Uterus (tissue), 4 donors: Measurements from ENCODE around the gene AKIRIN2. TPM values are rescaled to one million over a fixed set of nuclear protein-coding genes. Genes with fewer than 3 reads are reported as not detected.

ENCODE experiments used
- DNase-seq, 2 donors: peaks; one replicate each; pipeline ENCODE4 v3.0.0-alpha.2; 2019 to 2020
- H3K27ac ChIP-seq, 2 donors: fragments of 200-600 bp; sonication (generic); 1 replicate in 1 of 2; 2 replicates in 1 of 2; pipeline ENCODE4 v1.5.1; 2016 to 2018
- H3K27me3 ChIP-seq, 2 donors: fragments of 200-600 bp; sonication (generic); one replicate each; pipeline ENCODE4 v1.5.1; 2018 to 2019; ENCODE audit warnings: control low read depth in 1 of 2
- H3K36me3 ChIP-seq, 2 donors: fragments of 200-600 bp; sonication (generic); one replicate each; pipeline ENCODE4 v1.5.1; 2019; ENCODE audit warnings: control low read depth in 1 of 2
- H3K4me1 ChIP-seq, 2 donors: fragments of 200-600 bp; sonication (generic); one replicate each; pipeline ENCODE4 v1.5.1; 2018 to 2019; ENCODE audit warnings: control low read depth in 1 of 2
- H3K4me3 ChIP-seq, 2 donors: fragments of 200-600 bp; sonication (generic); 1 replicate in 1 of 2; 2 replicates in 1 of 2; pipeline ENCODE4 v1.5.1; 2018 to 2019; ENCODE audit warnings: mild to moderate bottlenecking in 1 of 2
- H3K9me3 ChIP-seq, 2 donors: fragments of 200-600 bp; sonication (generic); one replicate each; pipeline ENCODE4 v1.5.1; 2019; ENCODE audit warnings: control low read depth in 1 of 2
- POLR2A ChIP-seq, 2 donors: fragments of 450-650 bp; IDR thresholded peaks; one replicate each; pipeline ENCODE4 v1.6.1; 2016; ENCODE audit warnings: antibody characterized with exemption in 2 of 2, mild to moderate bottlenecking in 1 of 2, moderate library complexity in 1 of 2
- intact Hi-C: fragments of 100-400 bp; cut with DNase I; formaldehyde crosslinking; loops from one replicate; pipeline ENCODE4 v1.15.1; 2023; ENCODE audit warnings: low total_unique reads
- total RNA-seq, 4 donors: library from RNA; depleted of rRNA in 3 of 4; stranded (reverse); fragments of >200 nt in 3 of 4; gene quantifications; one replicate each; pipeline versions ENCODE4 v1.1.0 to v1.2.4, GENCODE V29; 2014 to 2023
- TF ChIP-seq, protein P1 (sequence below), 4 experiments: fragments of 200-600 bp in 2 of 4; fragments of 450-650 bp in 2 of 4; sonication (generic) in 2 of 4; IDR thresholded peaks; one replicate each; pipeline ENCODE4 v1.5.1; 2016 to 2019; ENCODE audit warnings: antibody characterized with exemption in 4 of 4, mild to moderate bottlenecking in 2 of 4, moderate library complexity in 1 of 4
- donor health status: DM: yes; HTN: yes; CAD: no.

Gene AKIRIN2
- total RNA-seq, 4 donors from 2014 or later, result 6.9 to 41.5 (median 24.8) TPM

DNA sequence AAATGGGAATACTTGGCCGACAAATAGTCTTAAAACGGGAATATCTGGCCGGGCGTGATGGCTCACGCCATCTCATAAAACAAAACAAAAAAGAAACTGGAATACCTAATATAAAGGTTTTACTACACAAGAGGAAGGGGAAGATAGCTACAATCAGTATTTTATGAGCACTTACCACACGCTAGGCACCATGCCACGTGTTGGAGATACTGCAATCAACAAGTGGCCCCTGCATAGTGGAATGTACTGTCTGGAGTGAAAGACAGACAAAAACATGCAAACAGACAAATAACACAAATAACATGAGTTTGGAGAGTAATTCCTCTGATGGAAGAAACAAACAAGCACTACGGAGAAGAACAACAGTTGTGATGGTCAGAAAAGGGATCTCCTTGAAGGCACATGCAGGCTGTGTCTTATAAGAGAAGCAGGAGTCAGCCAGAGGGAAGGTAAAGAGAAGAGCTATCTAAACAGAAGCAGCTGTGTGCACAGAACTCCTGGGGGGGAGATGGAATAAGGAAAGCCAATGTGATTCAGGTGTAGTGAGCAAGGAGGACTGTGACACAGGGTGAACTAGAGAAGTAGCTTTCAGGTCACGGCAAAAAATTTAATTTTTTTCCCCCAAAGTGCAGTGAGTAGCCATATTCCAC is 39.1 kb upstream of the AKIRIN2 start:
- Histone ChIP-seq H3K4me3 (no peak overlapping the region), H3K4me1 (no peaks in the 10 kb centered on the region), H3K27me3 (no peaks in the 10 kb centered on the region), H3K27ac (no peak overlapping the region), H3K9me3 (no peaks in the 10 kb centered on the region), H3K36me3 (no peaks in the 10 kb centered on the region)
- TF ChIP-seq, protein P1, sequence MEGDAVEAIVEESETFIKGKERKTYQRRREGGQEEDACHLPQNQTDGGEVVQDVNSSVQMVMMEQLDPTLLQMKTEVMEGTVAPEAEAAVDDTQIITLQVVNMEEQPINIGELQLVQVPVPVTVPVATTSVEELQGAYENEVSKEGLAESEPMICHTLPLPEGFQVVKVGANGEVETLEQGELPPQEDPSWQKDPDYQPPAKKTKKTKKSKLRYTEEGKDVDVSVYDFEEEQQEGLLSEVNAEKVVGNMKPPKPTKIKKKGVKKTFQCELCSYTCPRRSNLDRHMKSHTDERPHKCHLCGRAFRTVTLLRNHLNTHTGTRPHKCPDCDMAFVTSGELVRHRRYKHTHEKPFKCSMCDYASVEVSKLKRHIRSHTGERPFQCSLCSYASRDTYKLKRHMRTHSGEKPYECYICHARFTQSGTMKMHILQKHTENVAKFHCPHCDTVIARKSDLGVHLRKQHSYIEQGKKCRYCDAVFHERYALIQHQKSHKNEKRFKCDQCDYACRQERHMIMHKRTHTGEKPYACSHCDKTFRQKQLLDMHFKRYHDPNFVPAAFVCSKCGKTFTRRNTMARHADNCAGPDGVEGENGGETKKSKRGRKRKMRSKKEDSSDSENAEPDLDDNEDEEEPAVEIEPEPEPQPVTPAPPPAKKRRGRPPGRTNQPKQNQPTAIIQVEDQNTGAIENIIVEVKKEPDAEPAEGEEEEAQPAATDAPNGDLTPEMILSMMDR (IDR thresholded peaks at IDR 0.05), result no peak
- TF ChIP-seq POLR2A (IDR thresholded peaks at IDR 0.05), result no peak
- no peak for DNase-seq
- intact Hi-C loops, result no loop called here

DNA sequence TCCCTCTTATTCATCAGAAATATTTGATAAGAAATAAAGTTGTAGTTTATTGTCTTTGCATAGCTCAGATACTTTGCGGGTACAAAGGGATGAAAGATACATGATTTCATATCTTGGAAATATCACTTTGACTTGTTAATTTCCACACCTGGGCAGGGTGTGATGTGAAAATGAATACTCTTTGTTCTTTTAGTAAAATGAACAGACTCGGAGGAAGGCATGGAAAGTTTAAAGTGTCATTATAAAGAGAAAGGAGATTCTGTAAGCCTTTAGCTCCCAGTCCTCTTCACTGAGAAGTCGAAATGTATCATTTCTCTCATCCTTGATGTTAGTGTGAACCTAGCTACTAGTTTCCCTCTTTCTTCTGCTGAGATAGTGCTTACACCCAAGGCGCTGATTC is 36.7 kb upstream of the AKIRIN2 start:
- TF ChIP-seq, protein P1 (IDR thresholded peaks at IDR 0.05), result no peak
- no peak for TF ChIP-seq POLR2A (IDR thresholded peaks at IDR 0.05)
- DNase-seq, result no peak
- Histone ChIP-seq H3K9me3 (no peaks in the 10 kb centered on the region), H3K4me1 (no peaks in the 10 kb centered on the region), H3K27me3 (no peaks in the 10 kb centered on the region), H3K4me3 (no peak overlapping the region), H3K36me3 (no peaks in the 10 kb centered on the region), H3K27ac (no peak overlapping the region)
- intact Hi-C loops, result no loop called here

DNA sequence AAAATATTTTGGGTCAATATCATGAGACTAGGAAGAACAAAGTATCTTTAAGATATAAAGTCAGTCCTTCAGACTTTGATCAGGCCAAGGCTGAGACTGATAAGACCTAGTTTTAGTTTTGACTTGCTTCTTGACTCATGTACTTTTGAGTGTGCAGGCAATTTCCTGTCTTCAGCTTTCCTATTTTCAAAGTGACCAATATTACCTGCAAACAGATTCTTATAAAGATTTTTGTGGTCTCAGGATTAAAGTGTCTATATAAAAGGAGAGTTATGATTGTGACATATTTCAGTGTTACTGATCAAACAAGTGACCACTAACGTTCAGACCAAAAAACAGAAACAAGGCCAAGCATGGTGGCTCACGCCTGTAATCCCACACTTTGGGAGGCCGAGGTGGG is 36.0 kb upstream of the AKIRIN2 start:
- Histone ChIP-seq H3K27me3 (no peaks in the 10 kb centered on the region), H3K27ac (no peak overlapping the region), H3K36me3 (no peaks in the 10 kb centered on the region), H3K9me3 (no peaks in the 10 kb centered on the region), H3K4me3 (no peak overlapping the region), H3K4me1 (no peaks in the 10 kb centered on the region)
- intact Hi-C loops, result no loop called here
- no peak for TF ChIP-seq POLR2A (IDR thresholded peaks at IDR 0.05)
- TF ChIP-seq, protein P1 (IDR thresholded peaks at IDR 0.05), result no peak
- no peak for DNase-seq

DNA sequence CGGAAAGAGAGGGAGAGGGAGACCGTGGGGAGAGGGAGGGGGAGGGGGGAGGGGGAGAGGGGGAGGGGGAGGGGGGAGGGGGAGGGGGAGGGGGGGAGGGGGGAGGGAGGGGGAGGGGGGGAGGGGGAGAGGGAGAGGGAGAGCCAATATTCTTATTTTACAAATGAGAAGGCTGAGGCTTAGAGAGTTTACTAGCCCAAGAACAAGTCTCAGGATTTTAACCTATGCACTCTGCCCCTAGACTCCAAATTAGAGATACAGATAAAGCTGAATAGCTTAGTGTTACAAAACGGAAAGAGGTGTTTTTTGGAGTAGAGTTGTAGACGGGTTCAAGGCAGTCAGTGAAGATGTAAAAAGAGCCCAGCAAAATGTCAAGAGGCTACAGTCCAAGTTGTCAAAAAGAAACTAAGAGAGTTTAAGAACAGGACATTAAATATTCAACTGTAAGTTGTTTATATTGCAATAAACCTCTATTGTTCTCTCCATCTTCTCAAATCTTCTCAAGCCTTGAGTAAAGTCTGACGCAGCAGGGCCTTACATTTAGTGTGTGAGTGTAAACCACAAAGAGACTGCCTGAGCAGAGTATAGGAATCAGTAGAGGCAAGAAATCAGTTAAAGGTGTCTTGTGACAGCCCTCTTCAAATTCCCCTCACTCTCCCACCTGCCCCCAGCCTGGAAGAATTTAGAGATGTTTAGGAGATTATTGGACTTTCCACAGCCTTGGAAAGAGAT is 34.9 kb upstream of the AKIRIN2 start:
- intact Hi-C loops, result no loop called here
- no peaks in the 10 kb centered on the region for H3K27me3 ChIP-seq
- no peak overlapping the region for H3K4me3 ChIP-seq
- H3K9me3 ChIP-seq, result no peaks in the 10 kb centered on the region
- peaks cover 0 to 5% of the 10 kb centered on the region in 2 donors for H3K4me1 ChIP-seq
- no peaks in the 10 kb centered on the region for H3K36me3 ChIP-seq
- H3K27ac ChIP-seq, result no peak overlapping the region
- TF ChIP-seq POLR2A (IDR thresholded peaks at IDR 0.05), result no peak
- TF ChIP-seq, protein P1 (IDR thresholded peaks at IDR 0.05), result no peak
- DNase-seq, result no peak
